Measurements from ENCODE around the gene IFT80. TPM values are rescaled to one million over a fixed set of nuclear protein-coding genes. Genes with fewer than 3 reads are reported as not detected.

IFT80 gene
- total RNA-seq, 1 experiment from 2014 or later = 26.3 TPM

GRCh38 chr3:160213191-160213590, 185.8 kb downstream of the IFT80 start:
- no TSS peak for BruUV-seq (replicated peaks)
- Histone ChIP-seq H3K4me1 (ENCODE audit: control insufficient read depth in 1 of 2, insufficient read depth in 2 of 2, low read length in 2 of 2) (0 out of 4 replicates have a peak, but pooled peaks cover 0 to 3% of the 10 kb centered on the region in 2 experiments), H3K9me3 (ENCODE audit: control insufficient read depth in 1 of 2, insufficient read depth in 1 of 2, low read depth in 1 of 2, low read length in 2 of 2) (no peaks in the 10 kb centered on the region), H3K4me2 (ENCODE audit: low read length) (no peak overlapping the region), H2AFZ (ENCODE audit: low read depth, low read length, poor library complexity, severe bottlenecking) (no peak overlapping the region), H3K4me3 (replicated peaks in 1 of 2; ENCODE audit: low read depth in 1 of 2, low read length in 2 of 2) (no peak overlapping the region), H3K27ac (ENCODE audit: low read depth, low read length) (no peak overlapping the region), H4K20me1 (ENCODE audit: insufficient read depth) (no peaks in the 10 kb centered on the region), H3K79me2 (ENCODE audit: insufficient read depth, low read length) (no peaks in the 10 kb centered on the region), H3K9ac (ENCODE audit: low read length) (no peak overlapping the region), H3K36me3 (ENCODE audit: control insufficient read depth in 1 of 2, insufficient read depth in 2 of 2, low read length in 2 of 2) (no peaks in the 10 kb centered on the region), H3K27me3 (ENCODE audit: insufficient read depth, low read length) (no peaks in the 10 kb centered on the region), H3K9me2 (ENCODE audit: insufficient read depth) (no peaks in the 10 kb centered on the region)
- intact Hi-C loops (cut with micrococcal nuclease) = no loop called here
- RAD21 ChIA-PET (ENCODE audit: low non-redundant PET in 1 of 2, low total read pairs in 2 of 2, uncharacterized antibody in 2 of 2, unreplicated experiment in 2 of 2) = no interaction called here
- DNase-seq (ENCODE audit: low read depth, low spot score) = no peak
- POLR2A ChIA-PET = no interaction called here
- CTCF ChIA-PET = no interaction called here
- no peak for TF ChIP-seq SRF (IDR thresholded peaks at IDR 0.05; ENCODE audit: low read depth)
- no peak for TF ChIP-seq ELF1 (IDR thresholded peaks at IDR 0.05; ENCODE audit: borderline replicate concordance, low read depth)
- TF ChIP-seq SP1 (IDR thresholded peaks at IDR 0.05; ENCODE audit: low read depth) = no peak
- TF ChIP-seq, protein P1, sequence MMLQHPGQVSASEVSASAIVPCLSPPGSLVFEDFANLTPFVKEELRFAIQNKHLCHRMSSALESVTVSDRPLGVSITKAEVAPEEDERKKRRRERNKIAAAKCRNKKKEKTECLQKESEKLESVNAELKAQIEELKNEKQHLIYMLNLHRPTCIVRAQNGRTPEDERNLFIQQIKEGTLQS (IDR thresholded peaks at IDR 0.05) = no peak
- TF ChIP-seq YY1 (IDR thresholded peaks at IDR 0.05; ENCODE audit: extremely low read depth, insufficient replicate concordance, low read depth, low read length) = no peak
- no peak for TF ChIP-seq CBX3 (IDR thresholded peaks at IDR 0.05; ENCODE audit: low read depth)
- TF ChIP-seq, protein P2, sequence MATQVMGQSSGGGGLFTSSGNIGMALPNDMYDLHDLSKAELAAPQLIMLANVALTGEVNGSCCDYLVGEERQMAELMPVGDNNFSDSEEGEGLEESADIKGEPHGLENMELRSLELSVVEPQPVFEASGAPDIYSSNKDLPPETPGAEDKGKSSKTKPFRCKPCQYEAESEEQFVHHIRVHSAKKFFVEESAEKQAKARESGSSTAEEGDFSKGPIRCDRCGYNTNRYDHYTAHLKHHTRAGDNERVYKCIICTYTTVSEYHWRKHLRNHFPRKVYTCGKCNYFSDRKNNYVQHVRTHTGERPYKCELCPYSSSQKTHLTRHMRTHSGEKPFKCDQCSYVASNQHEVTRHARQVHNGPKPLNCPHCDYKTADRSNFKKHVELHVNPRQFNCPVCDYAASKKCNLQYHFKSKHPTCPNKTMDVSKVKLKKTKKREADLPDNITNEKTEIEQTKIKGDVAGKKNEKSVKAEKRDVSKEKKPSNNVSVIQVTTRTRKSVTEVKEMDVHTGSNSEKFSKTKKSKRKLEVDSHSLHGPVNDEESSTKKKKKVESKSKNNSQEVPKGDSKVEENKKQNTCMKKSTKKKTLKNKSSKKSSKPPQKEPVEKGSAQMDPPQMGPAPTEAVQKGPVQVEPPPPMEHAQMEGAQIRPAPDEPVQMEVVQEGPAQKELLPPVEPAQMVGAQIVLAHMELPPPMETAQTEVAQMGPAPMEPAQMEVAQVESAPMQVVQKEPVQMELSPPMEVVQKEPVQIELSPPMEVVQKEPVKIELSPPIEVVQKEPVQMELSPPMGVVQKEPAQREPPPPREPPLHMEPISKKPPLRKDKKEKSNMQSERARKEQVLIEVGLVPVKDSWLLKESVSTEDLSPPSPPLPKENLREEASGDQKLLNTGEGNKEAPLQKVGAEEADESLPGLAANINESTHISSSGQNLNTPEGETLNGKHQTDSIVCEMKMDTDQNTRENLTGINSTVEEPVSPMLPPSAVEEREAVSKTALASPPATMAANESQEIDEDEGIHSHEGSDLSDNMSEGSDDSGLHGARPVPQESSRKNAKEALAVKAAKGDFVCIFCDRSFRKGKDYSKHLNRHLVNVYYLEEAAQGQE (IDR thresholded peaks at IDR 0.05; ENCODE audit: low read depth) = no peak
- TF ChIP-seq ZNF274 (IDR thresholded peaks at IDR 0.05; ENCODE audit: low read depth, low read length) = no peak
- no peak for TF ChIP-seq ZFX (IDR thresholded peaks at IDR 0.05)
- no peak for TF ChIP-seq EZH2phosphoT487 (IDR thresholded peaks at IDR 0.05; ENCODE audit: borderline replicate concordance)
- no peak for TF ChIP-seq FOSL1 (IDR thresholded peaks at IDR 0.05; ENCODE audit: low read depth)
- TF ChIP-seq EGR1 (IDR thresholded peaks at IDR 0.05; ENCODE audit: low read depth) = no peak
- no peak for TF ChIP-seq MAX (IDR thresholded peaks at IDR 0.05)
- no peak for TF ChIP-seq RAD21 (IDR thresholded peaks at IDR 0.05; ENCODE audit: low read depth)
- no peak for TF ChIP-seq POLR2A (IDR thresholded peaks at IDR 0.05; ENCODE audit: borderline replicate concordance, extremely low read depth, insufficient read depth, insufficient read length)
- no peak for TF ChIP-seq POLR2AphosphoS5 (IDR thresholded peaks at IDR 0.05; ENCODE audit: low read depth, low read length)
- TF ChIP-seq EZH2 (IDR thresholded peaks at IDR 0.05) = no peak
- no peak for TF ChIP-seq JUND (IDR thresholded peaks at IDR 0.05)
- no peak for TF ChIP-seq CEBPB (IDR thresholded peaks at IDR 0.05; ENCODE audit: low read depth)
- TF ChIP-seq SIN3A (IDR thresholded peaks at IDR 0.05; ENCODE audit: low read depth) = no peak
- no peak for ATAC-seq

Measured in HCT116 (cell line).